Activated naive CD8-positive, alpha-beta T cell treated with anti-CD3 and anti-CD28 coated beads, Interleukin-2, amount 10 ng/mL, durations not matched to agents 7 days and 5 days (primary cell): ENCODE data around the gene FMNL3. TPM values are rescaled to one million over a fixed set of nuclear protein-coding genes. Genes with fewer than 3 reads are reported as not detected.
"Not testable (repeated sequence)": the region's sequence is repeated elsewhere in the genome, so short reads cannot be mapped to it uniquely, and the experiment has no call there.

Experiments used
- ATAC-seq: fragments of 150-1000 bp; cut with Tn5 transposase; one replicate; pipeline ENCODE4 v1.10.0; 2021; ENCODE audit warnings: low read depth, moderate library complexity
- POLR2A ChIA-PET: fragments of 350-600 bp; sonication (Branson Sonifier 250); formaldehyde crosslinking; loops from one replicate; lab custom pipeline; 2021; ENCODE audit warnings: antibody characterized with exemption; lab: Charles Lee
- DNase-seq: peaks from one replicate; pipeline ENCODE4 v3.0.0; 2021
- H3K27ac Mint-ChIP-seq: one replicate; pipeline ENCODE4 v1.8.0; 2022; ENCODE audit warnings: mild to moderate bottlenecking, mixed read lengths
- H3K27me3 Mint-ChIP-seq: one replicate; pipeline ENCODE4 v1.8.0; 2022; ENCODE audit warnings: mild to moderate bottlenecking, moderate library complexity, mixed read lengths
- H3K36me3 Mint-ChIP-seq: one replicate; pipeline ENCODE4 v1.8.0; 2021; ENCODE audit warnings: mild to moderate bottlenecking, mixed read lengths
- H3K4me1 Mint-ChIP-seq: one replicate; pipeline ENCODE4 v1.8.0; 2021; ENCODE audit warnings: mixed read lengths
- H3K4me3 Mint-ChIP-seq: one replicate; pipeline ENCODE4 v1.8.0; 2022; ENCODE audit warnings: mild to moderate bottlenecking, moderate library complexity, mixed read lengths
- H3K9me3 Mint-ChIP-seq: one replicate; pipeline ENCODE4 v1.8.0; 2021; ENCODE audit warnings: mixed read lengths
- total RNA-seq, 2 experiments: library from RNA; stranded (reverse); gene quantifications; one replicate each; pipeline ENCODE4 v1.2.3, GENCODE V29; 2021

The FMNL3 gene
- total RNA-seq, 2 experiments from 2014 or later: 43.5 to 43.8 TPM

DNA sequence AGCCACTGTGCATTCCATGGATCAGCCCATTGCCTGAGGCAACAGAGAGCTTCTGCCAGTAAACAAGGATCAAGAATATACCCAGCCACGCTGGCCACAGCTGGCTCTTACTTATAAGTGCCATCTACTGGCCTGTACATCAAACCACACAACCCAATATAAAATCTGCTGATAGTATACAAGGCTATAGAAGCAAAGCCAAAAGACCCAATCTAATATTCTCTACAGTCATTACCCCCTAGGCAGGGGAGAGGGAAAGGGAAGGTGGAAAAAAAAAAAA lies 97.4 kb downstream of the FMNL3 start:
- POLR2A ChIA-PET: no interaction called here
- no peak overlapping the region for H3K4me3 Mint-ChIP-seq
- peaks cover 5% of the 10 kb centered on the region for H3K9me3 Mint-ChIP-seq
- DNase-seq: no peak
- no peak for ATAC-seq
- peaks cover 5% of the 10 kb centered on the region for H3K36me3 Mint-ChIP-seq
- peaks cover 7% of the 10 kb centered on the region for H3K4me1 Mint-ChIP-seq
- no peak overlapping the region for H3K27ac Mint-ChIP-seq
- peaks cover 4% of the 10 kb centered on the region for H3K27me3 Mint-ChIP-seq

DNA sequence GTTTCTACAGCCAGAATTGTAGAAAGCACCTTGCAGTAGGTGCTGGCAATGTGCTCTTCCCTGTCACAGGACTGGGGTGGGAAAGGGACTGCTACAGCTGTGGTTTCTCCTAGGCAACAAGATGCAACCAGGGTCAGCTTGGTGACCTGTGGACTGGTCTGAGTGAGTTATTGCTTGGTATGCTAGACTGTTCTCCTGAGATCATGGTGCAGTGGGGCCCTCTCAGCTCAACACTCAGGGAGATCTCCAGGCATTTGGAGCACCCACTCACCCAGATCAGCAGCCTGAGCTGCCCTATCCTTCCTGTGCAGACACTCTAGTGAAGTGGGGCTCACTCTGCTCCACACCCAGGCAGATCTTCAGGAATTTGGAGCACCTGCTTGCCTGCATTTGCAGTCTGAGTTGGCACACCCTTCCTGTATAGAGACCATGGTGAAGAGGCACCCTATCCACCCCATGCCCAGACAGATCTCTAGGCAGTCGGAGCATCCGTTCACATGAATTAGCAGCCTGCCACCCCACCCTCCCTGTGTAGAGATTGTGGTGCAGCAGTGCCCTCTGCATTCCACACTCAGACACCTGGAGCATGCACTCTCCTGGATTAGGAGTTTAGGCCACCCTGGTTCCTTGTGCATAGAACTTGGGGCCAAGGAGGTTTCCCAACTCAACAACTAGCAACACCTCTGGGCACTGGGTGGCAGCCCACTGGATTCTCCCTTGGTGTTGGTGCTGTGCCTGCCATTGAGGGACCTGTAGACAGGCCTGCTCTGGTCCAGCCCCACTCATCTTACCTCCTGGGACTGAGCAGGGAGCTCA lies 97.9 kb downstream of the FMNL3 start:
- Mint-ChIP-seq H3K36me3 (peaks cover 5% of the 10 kb centered on the region), H3K27ac (no peak overlapping the region), H3K9me3 (peaks cover 5% of the 10 kb centered on the region), H3K27me3 (peaks cover 4% of the 10 kb centered on the region), H3K4me1 (peaks cover 8% of the 10 kb centered on the region), H3K4me3 (no peak overlapping the region)
- POLR2A ChIA-PET: no interaction called here
- DNase-seq (no peak), ATAC-seq (no peak)

DNA sequence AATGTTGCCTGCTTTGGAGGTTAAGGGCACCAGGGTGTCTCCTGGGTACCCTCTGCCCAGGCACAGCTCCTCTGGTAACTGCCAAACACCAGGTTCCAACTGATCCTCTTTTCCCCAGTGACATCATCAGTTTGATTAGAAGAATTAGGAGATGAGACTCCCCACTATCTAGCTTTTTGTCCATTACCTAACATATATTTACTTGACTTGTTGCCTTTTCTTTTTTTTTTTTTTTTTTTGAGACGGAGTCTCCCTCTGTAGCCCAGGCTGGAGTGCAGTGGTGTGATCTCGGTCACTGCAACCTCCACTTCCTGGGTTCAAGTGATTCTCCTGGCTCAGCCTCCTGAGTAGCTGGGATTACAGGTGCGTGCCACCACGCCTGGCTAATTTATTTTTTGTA lies 101.7 kb downstream of the FMNL3 start, which contains the start of gene FAM186B:
Gene FAM186B, minus strand, starts transcription at position 101 of the 400 bp plus-strand sequence. CDS start 162 bp downstream, outside the sequence.
- H3K36me3 Mint-ChIP-seq, H3K4me1 Mint-ChIP-seq, H3K27me3 Mint-ChIP-seq, H3K9me3 Mint-ChIP-seq, POLR2A ChIA-PET, DNase-seq, ATAC-seq: not testable (repeated sequence)
- Mint-ChIP-seq H3K4me3 (peak within 1 kb of the TSS; percentile 28), H3K27ac (peak within 1 kb of the TSS; percentile 23)

DNA sequence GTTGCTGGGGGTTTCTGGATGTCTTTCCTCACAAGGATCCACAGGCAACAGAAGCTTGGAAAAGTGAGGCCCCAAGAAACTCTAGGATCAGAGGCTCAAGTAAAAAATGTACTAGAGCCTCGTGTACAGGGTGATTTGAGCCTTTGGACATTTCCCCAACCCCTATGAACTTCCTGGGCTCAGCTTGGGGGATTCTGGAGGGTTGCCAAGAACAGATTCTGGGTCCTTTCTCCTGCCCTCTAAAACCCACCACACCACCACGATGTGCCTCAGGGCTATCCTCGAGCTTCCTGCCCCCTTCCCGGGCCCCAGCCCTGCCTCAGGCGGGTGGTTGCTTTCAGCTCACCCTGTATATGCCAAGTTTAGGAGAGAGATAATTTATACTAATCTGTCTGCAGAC lies 102.3 kb downstream of the FMNL3 start:
- H3K4me1 Mint-ChIP-seq: peaks cover 8% of the 10 kb centered on the region
- DNase-seq (no peak), ATAC-seq (no peak)
- H3K4me3 Mint-ChIP-seq: peak overlapping the region; percentile 28
- peak overlapping the region; percentile 23 for H3K27ac Mint-ChIP-seq
- POLR2A ChIA-PET: interaction anchor here (0.6 kb wide), 1 partner anchor 14 kb away, joined by 3 read pairs; no protein-coding TSS in a partner anchor
- peaks cover 2% of the 10 kb centered on the region for H3K27me3 Mint-ChIP-seq
- no peaks in the 10 kb centered on the region for H3K36me3 Mint-ChIP-seq
- no peaks in the 10 kb centered on the region for H3K9me3 Mint-ChIP-seq

DNA sequence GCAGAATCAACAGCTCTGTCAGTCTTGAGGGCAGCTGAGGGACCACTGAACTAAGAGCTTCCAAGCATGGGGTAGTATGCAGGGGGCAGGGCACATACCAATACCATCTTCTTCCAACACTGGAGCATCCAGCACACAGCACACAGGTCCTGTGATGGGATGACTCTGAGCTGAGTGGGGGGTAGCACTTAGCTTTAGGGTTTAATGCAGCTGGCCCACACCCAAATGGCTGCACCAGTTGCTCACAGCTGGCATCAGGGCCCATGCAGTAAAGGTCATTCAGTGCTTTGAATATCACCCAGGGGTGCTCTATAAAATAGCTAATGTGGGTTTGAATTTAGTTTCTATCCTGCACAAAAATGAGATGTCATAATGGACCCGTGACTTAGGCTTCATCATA lies 103.5 kb downstream of the FMNL3 start:
- ATAC-seq (no peak), DNase-seq (no peak)
- POLR2A ChIA-PET: interaction anchor here (1.9 kb wide), 1 partner anchor 19 kb away, joined by 15 read pairs; the partner anchor contains the start of gene PRPF40B
- H3K9me3 Mint-ChIP-seq: no peaks in the 10 kb centered on the region
- H3K27ac Mint-ChIP-seq: no peak overlapping the region
- H3K27me3 Mint-ChIP-seq: no peaks in the 10 kb centered on the region
- H3K36me3 Mint-ChIP-seq: no peaks in the 10 kb centered on the region
- H3K4me3 Mint-ChIP-seq: no peak overlapping the region
- peaks cover 9% of the 10 kb centered on the region for H3K4me1 Mint-ChIP-seq

DNA sequence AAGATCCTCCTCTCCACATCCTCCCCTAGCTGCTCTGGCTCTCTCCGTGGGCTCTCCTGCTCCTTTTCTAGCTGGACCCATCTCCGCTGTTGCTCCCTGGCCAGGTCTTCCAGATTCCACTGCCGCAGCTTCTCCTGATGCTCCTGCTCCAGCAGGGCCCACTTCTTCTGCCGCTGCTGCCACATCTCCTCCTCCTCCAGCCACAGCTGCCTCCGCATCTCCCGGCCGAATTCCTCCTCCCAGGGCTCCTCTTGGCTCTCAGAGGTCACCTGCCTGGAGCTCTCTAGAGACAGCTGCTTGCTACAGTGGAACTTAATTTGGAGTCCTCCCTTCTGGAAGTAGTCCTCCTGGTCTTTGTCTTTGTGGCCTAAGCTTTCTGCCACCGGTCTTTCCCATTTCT lies 107.2 kb downstream of the FMNL3 start:
- H3K27ac Mint-ChIP-seq: no peak overlapping the region
- POLR2A ChIA-PET: interaction anchor here (0.6 kb wide), 1 partner anchor 504 kb away, joined by 3 read pairs; no protein-coding TSS in a partner anchor
- no peaks in the 10 kb centered on the region for H3K27me3 Mint-ChIP-seq
- peaks cover 3% of the 10 kb centered on the region for H3K4me1 Mint-ChIP-seq
- H3K9me3 Mint-ChIP-seq: no peaks in the 10 kb centered on the region
- DNase-seq (no peak), ATAC-seq (no peak)
- no peak overlapping the region for H3K4me3 Mint-ChIP-seq
- H3K36me3 Mint-ChIP-seq: peaks cover 2% of the 10 kb centered on the region

DNA sequence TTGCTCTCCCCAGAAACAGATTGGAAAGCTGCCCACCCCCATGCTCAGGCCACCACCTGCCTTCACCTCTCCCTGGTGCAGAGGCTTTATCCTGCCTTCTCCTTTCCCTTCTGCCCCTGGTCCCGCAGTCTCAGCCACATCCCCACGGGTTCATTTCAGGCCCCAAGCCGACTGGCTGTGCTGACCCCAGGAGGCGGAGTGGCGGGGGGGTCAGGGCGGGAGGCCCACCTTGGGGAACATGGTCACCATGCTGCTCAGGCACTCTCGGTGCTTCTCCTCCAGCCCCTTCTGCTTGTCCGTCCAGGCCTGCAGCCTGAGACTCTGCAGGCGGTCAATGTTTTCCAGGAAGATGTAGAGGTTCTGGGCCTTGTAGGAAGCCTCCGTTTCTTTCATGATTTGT lies 108.7 kb downstream of the FMNL3 start:
- ATAC-seq: no peak
- Mint-ChIP-seq H3K4me1 (peaks cover 1% of the 10 kb centered on the region), H3K36me3 (peaks cover 2% of the 10 kb centered on the region), H3K9me3 (no peaks in the 10 kb centered on the region), H3K27me3 (no peaks in the 10 kb centered on the region), H3K27ac (no peak overlapping the region), H3K4me3 (no peak overlapping the region)
- DNase-seq: no peak
- POLR2A ChIA-PET: interaction anchor here (0.6 kb wide), 1 partner anchor 12 kb away, joined by 3 read pairs; no protein-coding TSS in a partner anchor

DNA sequence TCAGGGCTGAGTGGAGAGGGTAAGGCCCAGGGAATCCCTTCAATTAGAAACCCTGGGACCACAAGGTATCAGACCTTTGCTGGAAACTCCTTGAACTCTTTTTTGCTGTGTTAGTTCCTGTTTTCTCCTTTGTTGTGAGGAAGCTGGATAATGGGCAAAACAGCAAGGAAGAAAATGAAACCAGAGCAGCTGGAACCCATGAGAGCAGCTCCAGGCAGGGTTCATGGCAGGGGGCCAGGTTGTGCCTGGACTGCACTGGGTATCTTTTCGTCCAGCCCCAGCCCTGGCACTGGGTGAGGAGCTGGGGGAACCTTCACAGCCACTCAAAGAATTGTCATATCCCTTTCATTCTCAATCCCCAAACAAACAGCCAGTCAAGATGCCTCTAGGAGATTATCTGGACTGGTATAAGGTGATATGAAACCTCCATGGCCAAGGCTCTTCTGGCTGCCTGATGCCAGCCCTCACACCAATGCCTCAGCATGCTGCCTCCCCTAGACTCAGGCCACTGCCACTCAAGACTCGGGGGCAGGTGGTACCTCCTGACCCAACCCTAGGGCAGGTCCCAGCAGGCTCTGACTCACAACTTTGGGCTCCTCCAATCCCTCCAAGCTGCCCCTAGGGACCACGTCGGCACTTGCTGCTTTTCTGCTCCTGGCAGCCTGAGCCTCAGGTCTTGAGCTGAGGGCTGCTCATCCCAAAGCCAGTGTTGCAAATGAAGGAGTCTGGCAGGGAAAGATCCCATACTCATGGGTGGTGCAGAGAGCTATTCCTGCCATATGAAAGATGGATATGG lies 118.3 kb downstream of the FMNL3 start:
- Mint-ChIP-seq H3K9me3 (peaks cover 4% of the 10 kb centered on the region), H3K4me1 (no peaks in the 10 kb centered on the region), H3K27me3 (no peaks in the 10 kb centered on the region), H3K4me3 (no peak overlapping the region), H3K27ac (no peak overlapping the region), H3K36me3 (peaks cover 8% of the 10 kb centered on the region)
- no peak for DNase-seq
- POLR2A ChIA-PET: no interaction called here
- ATAC-seq: no peak

DNA sequence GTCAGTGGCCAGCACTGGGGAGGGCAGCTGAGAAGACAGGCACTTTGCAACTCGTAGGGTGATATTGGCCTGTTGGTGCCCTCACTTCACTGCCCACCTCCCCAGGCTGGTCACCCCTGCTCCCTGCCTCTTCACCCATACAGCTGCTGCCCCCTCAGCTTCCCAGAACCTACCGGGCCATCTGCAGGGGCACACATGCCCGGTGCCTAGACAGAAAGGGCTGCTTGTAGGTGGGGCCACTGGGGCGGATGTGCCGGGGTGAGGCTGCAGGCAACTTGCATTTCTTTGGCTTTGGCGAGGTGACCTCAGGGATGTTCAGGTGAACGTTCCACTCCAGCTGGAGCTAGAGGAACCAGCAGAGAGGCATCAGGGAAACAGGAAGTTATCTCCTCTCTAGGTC lies 118.9 kb downstream of the FMNL3 start:
- ATAC-seq: no peak

DNA sequence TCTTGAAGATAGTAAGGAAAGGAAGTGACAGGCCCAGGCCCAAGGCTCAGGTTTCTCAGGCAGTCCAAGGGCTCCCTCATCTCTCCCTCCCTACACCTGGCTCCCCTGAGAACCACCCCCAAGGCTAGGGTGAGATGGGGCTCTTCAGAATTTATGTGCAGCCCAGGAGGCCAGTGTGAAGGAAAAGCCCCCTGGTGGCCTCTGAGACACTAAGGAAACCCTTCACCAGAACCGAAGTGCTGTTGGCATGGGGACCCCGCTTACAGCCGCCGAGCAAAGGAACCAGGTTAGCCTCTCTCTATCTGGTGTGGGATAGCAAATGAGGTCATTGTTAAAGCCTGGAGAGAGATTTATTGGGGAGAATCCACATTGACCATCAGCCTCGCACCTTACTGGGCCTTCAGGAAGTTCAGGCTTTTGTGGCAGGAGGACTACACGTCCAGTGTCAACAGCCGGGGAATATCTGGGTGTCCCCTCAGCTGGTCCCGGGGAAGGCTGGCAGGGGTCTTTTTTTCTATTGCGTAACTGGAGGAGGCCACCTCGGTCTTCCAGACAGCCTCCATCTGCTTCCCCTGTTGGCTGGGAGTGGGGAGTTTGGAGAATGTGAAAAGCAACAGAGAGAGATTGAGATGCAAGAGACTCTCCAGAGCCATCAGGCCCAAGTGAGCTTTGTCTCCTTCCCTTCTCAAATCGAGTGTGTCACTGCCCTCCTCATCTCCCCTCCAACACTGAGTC lies 119.9 kb downstream of the FMNL3 start:
- Mint-ChIP-seq H3K27ac (no peak overlapping the region), H3K36me3 (peaks cover 8% of the 10 kb centered on the region), H3K4me1 (peaks cover 1% of the 10 kb centered on the region), H3K4me3 (no peak overlapping the region), H3K9me3 (peaks cover 4% of the 10 kb centered on the region), H3K27me3 (no peaks in the 10 kb centered on the region)
- DNase-seq (no peak), ATAC-seq (no peak)
- POLR2A ChIA-PET: interaction anchor here (0.6 kb wide), 1 partner anchor 36 kb away, joined by 6 read pairs; the partner anchor contains the start of gene PRPF40B

More for the DNA sequence above, 118.9 kb downstream of the FMNL3 start:
- no peak for DNase-seq
- Mint-ChIP-seq H3K27ac (no peak overlapping the region), H3K36me3 (peaks cover 8% of the 10 kb centered on the region), H3K4me1 (no peaks in the 10 kb centered on the region), H3K9me3 (peaks cover 4% of the 10 kb centered on the region), H3K4me3 (no peak overlapping the region), H3K27me3 (no peaks in the 10 kb centered on the region)
- POLR2A ChIA-PET: interaction anchor here (0.6 kb wide), 1 partner anchor 35 kb away, joined by 6 read pairs; the partner anchor contains the start of gene PRPF40B
